Epithelial cell of prostate (primary cell): ENCODE results near the gene TSPO.
"Not testable (repeated sequence)": the region's sequence is repeated elsewhere in the genome, so short reads cannot be mapped to it uniquely, and the experiment has no call there.

Source experiments
- DNase-seq: peaks from one replicate; pipeline ENCODE4 v3.0.0-alpha.2; 2011; ENCODE audit warnings: low read depth, low spot score
- H3K27ac ChIP-seq: fragments of 450-650 bp; 2 replicates; pipeline ENCODE4 v1.5.1; 2017; ENCODE audit warnings: mild to moderate bottlenecking

TSPO gene

GRCh38 chr22:43129426-43130425 lies 21.6 kb upstream of the TSPO start:
- DNase-seq, result no peak
- no peak overlapping the region for H3K27ac ChIP-seq

DNA sequence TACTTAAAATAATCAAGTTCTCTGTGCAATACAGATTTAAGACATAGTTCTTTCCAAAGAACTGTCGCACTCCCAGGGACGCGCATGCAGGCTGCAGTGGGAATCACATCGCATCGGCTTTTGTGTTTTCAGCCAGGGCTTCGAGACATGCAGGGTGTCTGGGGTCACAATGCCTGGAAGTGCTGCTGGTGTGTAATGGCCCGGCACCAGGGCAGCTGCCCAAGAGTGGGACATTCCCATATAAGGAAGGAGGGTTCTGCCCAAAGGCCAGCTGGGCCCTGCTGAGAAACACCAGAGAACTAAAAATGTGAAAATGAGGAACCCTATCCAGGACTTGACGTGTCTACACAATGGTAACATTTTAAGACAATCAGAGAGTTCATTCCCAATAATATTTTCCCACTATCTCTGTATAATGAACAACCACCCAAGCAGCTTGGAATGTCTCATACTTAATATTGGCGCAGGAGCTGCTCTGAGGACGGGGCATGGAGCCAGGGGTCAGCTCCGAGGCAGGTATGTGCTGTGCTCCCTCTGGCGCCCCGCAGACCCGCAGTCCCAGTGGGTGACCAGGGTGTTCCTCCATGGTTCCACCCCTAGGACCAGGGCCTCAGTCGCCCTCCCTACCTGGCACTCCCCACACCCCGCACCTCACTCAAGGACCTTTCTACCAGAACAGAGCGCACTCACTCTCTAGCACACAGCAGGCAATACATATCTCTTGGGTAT lies 19.4 kb upstream of the TSPO start:
- H3K27ac ChIP-seq, result no peak overlapping the region
- no peak for DNase-seq

DNA sequence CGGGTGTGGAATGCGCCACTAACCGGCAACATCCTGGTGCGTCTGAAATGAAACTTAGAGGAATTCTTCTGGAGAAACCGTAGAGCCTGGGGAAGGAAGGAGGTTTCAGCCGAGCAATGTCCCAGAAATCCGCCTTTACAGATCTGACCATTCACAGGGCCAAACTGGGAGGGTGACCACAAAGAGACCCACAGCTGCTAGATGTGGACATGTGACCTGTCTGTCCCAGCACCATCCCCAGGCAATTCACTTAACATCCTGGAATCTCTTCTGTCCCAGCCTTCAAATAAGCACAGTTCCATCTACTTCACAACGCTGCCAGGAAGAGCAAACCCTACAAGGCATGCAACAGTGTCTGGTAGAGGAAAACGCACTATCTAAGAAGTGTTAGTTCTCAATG lies 18.0 kb upstream of the TSPO start:
- H3K27ac ChIP-seq, result no peak overlapping the region
- no peak for DNase-seq

DNA sequence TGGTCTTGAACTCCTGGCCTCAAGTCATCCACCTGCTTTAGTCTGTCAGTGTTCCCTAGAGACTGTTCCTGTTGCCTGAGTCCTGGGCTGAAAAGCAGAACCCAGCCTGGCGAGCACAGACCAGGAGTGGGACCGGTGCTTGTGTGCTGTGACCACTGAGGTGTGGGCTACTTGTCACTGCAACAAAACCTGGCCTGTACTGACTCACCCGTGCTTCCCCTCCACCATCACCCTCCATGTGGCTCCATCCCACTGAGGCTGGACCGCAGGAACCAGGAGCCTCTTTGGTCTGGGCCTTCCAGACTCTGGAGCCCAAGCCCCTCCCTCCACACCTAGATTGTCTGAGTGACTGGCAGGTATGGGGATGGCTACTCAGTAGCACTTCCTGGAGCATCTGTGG lies 16.8 kb upstream of the TSPO start:
- DNase-seq, result no peak
- no peak overlapping the region for H3K27ac ChIP-seq

- no peak for DNase-seq
Observed at GRCh38 chr22:43135565-43135964, 15.8 kb upstream of the TSPO start.

DNA sequence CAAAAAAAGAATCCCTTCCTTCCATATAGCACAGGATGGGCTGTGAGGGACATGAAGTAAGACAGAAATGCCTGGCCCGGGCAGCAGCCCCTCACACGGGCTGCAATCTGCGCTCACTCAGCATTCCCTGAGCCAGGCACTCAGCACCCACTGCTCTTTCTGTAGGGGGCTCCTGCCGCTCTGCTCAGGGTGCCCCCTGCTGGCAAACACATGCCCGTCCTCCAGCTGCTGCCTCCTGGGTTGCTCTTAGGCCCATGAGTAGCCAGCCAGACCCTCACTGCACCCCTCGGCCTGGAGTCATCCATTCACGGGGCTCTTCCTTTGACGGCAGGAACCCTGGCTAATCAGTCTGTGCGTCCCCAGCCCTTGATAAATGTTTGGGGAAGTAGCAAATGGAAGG lies 15.1 kb upstream of the TSPO start:
- DNase-seq, result no peak
- no peak overlapping the region for H3K27ac ChIP-seq

More at GRCh38 chr22:43135565-43135964, 15.8 kb upstream of the TSPO start:
- H3K27ac ChIP-seq, result no peak overlapping the region

GRCh38 chr22:43136801-43137200 lies 14.6 kb upstream of the TSPO start:
- H3K27ac ChIP-seq, result no peak overlapping the region
- no peak for DNase-seq

GRCh38 chr22:43142880-43143562 lies 8.3 kb upstream of the TSPO start, which contains the start of gene MCAT:
Gene MCAT, minus strand, starts transcription at chr22:43143398. Its CDS starts 50 bp downstream, at chr22:43143348.
- peak within 1 kb of the TSS; percentile 33 for H3K27ac ChIP-seq
- no peak for DNase-seq

GRCh38 chr22:43144949-43145348 lies 6.4 kb upstream of the TSPO start:
- no peak overlapping the region for H3K27ac ChIP-seq
- DNase-seq, result no peak

- not testable (repeated sequence) for DNase-seq, H3K27ac ChIP-seq
Observed at GRCh38 chr22:43145371-43145770, 6.0 kb upstream of the TSPO start.

GRCh38 chr22:43146332-43146731 lies 5.0 kb upstream of the TSPO start:
- not testable (repeated sequence) for DNase-seq, H3K27ac ChIP-seq

DNA sequence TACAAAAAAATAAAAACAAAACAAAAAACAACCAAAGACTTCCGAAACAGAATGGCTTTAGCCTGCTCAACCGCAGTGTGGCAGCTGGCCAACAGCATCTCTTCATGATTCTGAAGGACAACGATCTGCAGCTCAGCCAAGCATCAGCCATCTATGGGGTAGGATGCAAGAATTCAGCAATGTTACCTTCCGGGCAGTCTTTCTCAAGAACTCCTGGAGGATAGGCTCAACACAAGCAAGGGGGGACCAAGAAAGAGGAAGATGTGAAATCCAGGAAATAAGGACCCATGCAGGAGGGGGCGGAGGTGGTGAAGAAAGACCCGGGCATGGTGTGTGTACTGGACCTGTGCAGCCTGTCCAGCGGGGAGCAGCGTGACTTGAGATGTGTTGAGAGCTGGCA lies 3.5 kb upstream of the TSPO start:
- no peak for DNase-seq
- H3K27ac ChIP-seq, result peak overlapping the region; percentile 71

GRCh38 chr22:43148581-43148980 lies 2.8 kb upstream of the TSPO start:
- no peak for DNase-seq
- H3K27ac ChIP-seq, result peak overlapping the region; percentile 71

DNA sequence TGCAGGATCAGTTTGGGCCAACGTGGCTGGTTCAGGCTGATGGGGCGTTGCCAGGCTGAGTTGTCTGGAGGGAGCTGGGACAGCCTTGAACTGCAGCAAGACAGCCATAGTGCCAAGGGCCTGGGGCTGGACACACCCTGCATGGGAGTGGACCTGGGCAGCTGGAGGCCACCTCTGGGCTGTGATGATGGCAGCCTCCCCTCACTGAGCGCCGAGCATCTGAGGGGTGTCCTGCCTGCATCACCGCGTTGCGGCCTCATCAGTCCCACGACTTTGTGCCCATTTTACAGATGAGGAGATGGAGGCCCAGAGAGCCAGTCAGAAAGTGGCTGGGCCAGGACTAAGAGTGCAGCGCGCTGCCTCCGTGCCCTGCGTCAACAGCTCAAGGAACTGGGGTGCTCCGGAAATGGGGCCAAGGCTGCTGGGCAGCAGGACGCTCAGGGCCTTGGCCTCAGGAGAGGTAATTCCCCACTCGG lies 590 bp upstream of the TSPO start:
- H3K27ac ChIP-seq, result peak overlapping the region; percentile 90
- no peak for DNase-seq

DNA sequence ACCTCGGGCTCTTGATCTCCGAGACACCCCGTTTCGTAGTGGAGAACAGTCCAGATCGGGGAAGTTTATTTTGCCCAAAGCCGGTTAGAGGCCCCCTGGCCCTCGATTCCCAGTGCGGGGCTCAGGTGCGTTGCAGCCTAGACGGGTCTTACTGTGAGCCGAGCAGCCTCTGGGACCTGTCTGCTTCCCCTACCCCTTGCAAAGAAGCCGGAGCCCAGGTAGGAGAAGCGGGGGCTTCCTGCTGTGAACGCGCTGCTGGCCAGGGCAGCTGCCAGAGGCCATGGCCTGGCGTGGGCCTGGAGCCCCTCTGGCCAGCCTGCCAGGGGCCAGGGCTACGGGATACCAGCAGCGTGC lies 621 bp downstream of the TSPO start:
- H3K27ac ChIP-seq, result peak overlapping the region; percentile 90
- DNase-seq, result no peak

DNA sequence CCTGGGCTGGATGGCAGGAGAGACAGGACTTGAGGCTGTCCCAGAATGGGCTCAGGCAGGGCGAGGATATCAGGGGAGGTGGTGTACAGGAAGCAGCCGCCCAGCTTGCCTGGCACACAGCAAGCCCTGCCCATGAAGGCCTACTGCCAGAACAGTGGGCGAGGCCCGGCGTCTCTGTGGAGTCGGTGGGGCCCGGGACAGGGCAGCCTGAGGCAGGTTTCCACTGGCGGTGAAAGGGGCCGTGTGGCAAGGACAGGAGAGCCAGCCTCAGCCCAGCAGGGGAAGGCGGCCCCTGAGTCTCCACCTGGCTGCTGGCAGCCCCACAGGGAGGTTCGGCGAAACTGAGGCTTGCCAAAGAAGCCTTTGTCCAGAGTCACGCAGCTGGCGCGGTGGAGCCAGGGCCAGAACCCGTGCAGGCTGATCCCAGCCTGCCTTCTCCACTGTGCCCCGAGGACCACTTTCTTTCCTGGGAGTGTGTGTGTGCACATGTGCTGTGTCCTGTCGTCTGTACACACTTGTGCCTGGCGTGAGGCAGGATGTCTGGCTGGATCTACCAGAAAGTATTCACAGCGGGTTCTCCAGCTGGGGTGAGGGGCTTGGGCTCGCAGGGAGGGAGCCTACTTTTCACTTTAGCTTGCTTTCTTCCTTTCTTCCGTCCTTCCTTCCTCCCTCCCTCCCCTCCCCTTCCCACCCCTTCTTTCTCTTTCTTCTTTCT lies 1.2 kb downstream of the TSPO start:
- H3K27ac ChIP-seq, result peak overlapping the region; percentile 90
- DNase-seq, result no peak

GRCh38 chr22:43153899-43154298 lies 2.5 kb downstream of the TSPO start:
- DNase-seq, result no peak
- H3K27ac ChIP-seq, result peak overlapping the region; percentile 9

- no peak overlapping the region for H3K27ac ChIP-seq
- no peak for DNase-seq
Observed at GRCh38 chr22:43154887-43155536, 3.7 kb downstream of the TSPO start.

GRCh38 chr22:43155789-43156188 lies 4.4 kb downstream of the TSPO start:
- no peak overlapping the region for H3K27ac ChIP-seq
- no peak for DNase-seq
